Measurements from ENCODE around the gene FBXW7.

FBXW7 gene

GRCh38 chr4:152427981-152428380, 107.9 kb downstream of the FBXW7 start:
- no peak for DNase-seq (ENCODE audit: low read depth)

- no peak for DNase-seq (ENCODE audit: low read depth)
Observed at GRCh38 chr4:152424977-152425376, 110.9 kb downstream of the FBXW7 start.

- DNase-seq (ENCODE audit: low read depth), result no peak
Observed at GRCh38 chr4:152424396-152424795, 111.5 kb downstream of the FBXW7 start.

- DNase-seq (ENCODE audit: low read depth), result no peak
Observed at GRCh38 chr4:152422817-152423320, 113.0 kb downstream of the FBXW7 start.

- no peak for DNase-seq (ENCODE audit: low read depth)
Observed at GRCh38 chr4:152421576-152421975, 114.3 kb downstream of the FBXW7 start.

GRCh38 chr4:152419809-152420208, 116.1 kb downstream of the FBXW7 start:
- no peak for DNase-seq (ENCODE audit: low read depth)

GRCh38 chr4:152417673-152418072, 118.2 kb downstream of the FBXW7 start:
- DNase-seq (ENCODE audit: low read depth), result no peak

GRCh38 chr4:152415980-152416379, 119.9 kb downstream of the FBXW7 start:
- no peak for DNase-seq (ENCODE audit: low read depth)

GRCh38 chr4:152408514-152409327, 127.2 kb downstream of the FBXW7 start:
- no peak for DNase-seq (ENCODE audit: low read depth)

GRCh38 chr4:152401424-152401823, 134.5 kb downstream of the FBXW7 start:
- no peak for DNase-seq (ENCODE audit: low read depth)

GRCh38 chr4:152399246-152399645, 136.6 kb downstream of the FBXW7 start:
- DNase-seq (ENCODE audit: low read depth), result no peak

- DNase-seq (ENCODE audit: low read depth), result no peak
Observed at GRCh38 chr4:152398060-152398459, 137.8 kb downstream of the FBXW7 start.

GRCh38 chr4:152394791-152395190, 141.1 kb downstream of the FBXW7 start:
- no peak for DNase-seq (ENCODE audit: low read depth)

- no peak for DNase-seq (ENCODE audit: low read depth)
Observed at GRCh38 chr4:152392079-152392478, 143.8 kb downstream of the FBXW7 start.

- no peak for DNase-seq (ENCODE audit: low read depth)
Observed at GRCh38 chr4:152390216-152390615, 145.7 kb downstream of the FBXW7 start.

- DNase-seq (ENCODE audit: low read depth), result no peak
Observed at GRCh38 chr4:152389359-152389758, 146.5 kb downstream of the FBXW7 start.

- DNase-seq (ENCODE audit: low read depth), result no peak
Observed at GRCh38 chr4:152385551-152385950, 150.3 kb downstream of the FBXW7 start.

- no peak for DNase-seq (ENCODE audit: low read depth)
Observed at GRCh38 chr4:152382057-152382785, 153.7 kb downstream of the FBXW7 start.

- no peak for DNase-seq (ENCODE audit: low read depth)
Observed at GRCh38 chr4:152380919-152381318, 155.0 kb downstream of the FBXW7 start.

- no peak for DNase-seq (ENCODE audit: low read depth)
Observed at GRCh38 chr4:152380185-152380584, 155.7 kb downstream of the FBXW7 start.

- no peak for DNase-seq (ENCODE audit: low read depth)
Observed at GRCh38 chr4:152374606-152375285, 161.1 kb downstream of the FBXW7 start.

- no peak for DNase-seq (ENCODE audit: low read depth)
Observed at GRCh38 chr4:152374153-152374552, 161.7 kb downstream of the FBXW7 start.

GRCh38 chr4:152372444-152372843, 163.4 kb downstream of the FBXW7 start:
- DNase-seq (ENCODE audit: low read depth), result no peak

Measured in stimulated activated CD8-positive, alpha-beta memory T cell treated with anti-CD3 and anti-CD28 coated beads, Interleukin-12 subunit alpha, Interleukin-12 subunit beta, amount 100 ng/mL, for 1 hour (primary cell).